HepG2 (cell line): ENCODE data around the gene ZFPL1. TPM values are rescaled to one million over a fixed set of nuclear protein-coding genes. Genes with fewer than 3 reads are reported as not detected.
A peak's percentile ranks its signal among the peaks of the same experiment; 100 is the strongest.

Experiments used
- ATAC-seq: fragments of 200-7000 bp; cut with Tn5 transposase; 3 replicates; pipeline ENCODE4 v1.9.1; 2020; ENCODE audit warnings: mild to moderate bottlenecking, moderate library complexity
- BruUV-seq: library from RNA; stranded (reverse); fragments of 400-500 nt; replicated peaks from 2 replicates; lab custom pipeline; 2021; lab: Mats Ljungman, UMichigan
- CTCF ChIA-PET: fragments of 300-600 bp; formaldehyde crosslinking; extraction: SDS; loops from one replicate; lab custom pipeline; 2021; ENCODE audit warnings: low total read pairs, inconsistent platforms, low intra/inter-chr PET ratio; lab: Yijun Ruan, JAX
- POLR2A ChIA-PET: fragments of 350-600 bp; sonication (Branson Sonifier 250); formaldehyde crosslinking; loops from one replicate; lab custom pipeline; 2020; ENCODE audit warnings: antibody characterized with exemption, inconsistent platforms; lab: Yijun Ruan, JAX
- DNase-seq: peaks from one replicate; pipeline ENCODE4 v3.0.0-alpha.2; 2015; ENCODE audit warnings: low spot score
- FAIRE-seq: peaks from 3 replicates; lab custom pipeline; 2011; peaks lifted over from hg19 to GRCh38; lab: Jason Lieb, UNC
- H2AFZ ChIP-seq: one replicate; pipeline ENCODE4 v1.6.1; 2011; ENCODE audit warnings: low read length, inconsistent platforms
- H3K27ac ChIP-seq: fragments of 300-600 bp; 3 replicates; pipeline ENCODE4 v1.8.0; 2011; ENCODE audit warnings: mixed run types, mild to moderate bottlenecking, mixed read lengths, low read length, inconsistent platforms; ENCODE audit not compliant: insufficient read depth; ENCODE audit errors: extremely low read length
- H3K27me3 ChIP-seq, 2 experiments: fragments of 200-600 bp in 1 of 2; 2 replicates in 1 of 2; 3 replicates in 1 of 2; pipeline versions ENCODE4 v1.6.0 to v1.8.0; 2011; ENCODE audit warnings: low read length in 2 of 2, mild to moderate bottlenecking in 2 of 2, moderate library complexity in 2 of 2, inconsistent platforms in 1 of 2; ENCODE audit not compliant: insufficient read depth in 2 of 2, control insufficient read depth in 1 of 2
- H3K36me3 ChIP-seq, 2 experiments: fragments of 200-600 bp in 1 of 2; replicated peaks in 1 of 2; 2 replicates in 1 of 2; 3 replicates in 1 of 2; pipeline versions ENCODE4 v1.5.1 to v1.8.0; 2011; ENCODE audit warnings: low read length in 2 of 2, inconsistent platforms in 1 of 2; ENCODE audit not compliant: insufficient read depth in 2 of 2, control insufficient read depth in 1 of 2
- H3K4me1 ChIP-seq: 2 replicates; pipeline ENCODE4 v1.5.1; 2012; ENCODE audit warnings: low read length, inconsistent platforms; ENCODE audit not compliant: insufficient read depth
- H3K4me2 ChIP-seq: 2 replicates; pipeline ENCODE4 v1.6.0; 2011; ENCODE audit warnings: low read depth, low read length, inconsistent platforms
- H3K4me3 ChIP-seq, 3 experiments: fragments of 200-600 bp in 1 of 3; sonication (generic), shearing (Covaris generic) in 1 of 3; replicated peaks in 1 of 3; 2 replicates each; pipeline ENCODE4 v1.5.1; 2011 to 2016; ENCODE audit warnings: low read length in 3 of 3, inconsistent platforms in 2 of 3, low read depth in 2 of 3, mild to moderate bottlenecking in 2 of 3, control low read depth in 1 of 3, mixed read lengths in 1 of 3; ENCODE audit not compliant: insufficient read depth in 1 of 3
- H3K79me2 ChIP-seq: one replicate; pipeline ENCODE4 v1.6.1; 2011; ENCODE audit warnings: low read length, inconsistent platforms; ENCODE audit not compliant: insufficient read depth
- H3K9ac ChIP-seq: 2 replicates; pipeline ENCODE4 v1.6.0; 2011; ENCODE audit warnings: mild to moderate bottlenecking, low read depth, low read length, inconsistent platforms; ENCODE audit not compliant: insufficient read depth
- H3K9me3 ChIP-seq: 2 replicates; pipeline ENCODE4 v1.5.1; 2012; ENCODE audit warnings: mild to moderate bottlenecking, low read length
- H4K20me1 ChIP-seq: 2 replicates; pipeline ENCODE4 v1.6.0; 2011; ENCODE audit warnings: inconsistent platforms, mild to moderate bottlenecking, low read length, moderate library complexity; ENCODE audit not compliant: insufficient read depth
- FOSL2 ChIP-seq: sonication (generic); formaldehyde crosslinking; IDR thresholded peaks from 2 replicates; pipeline ENCODE4 v1.4.0; 2020; ENCODE audit warnings: missing genetic modification reagents
- NCOA2 ChIP-seq: sonication (generic); formaldehyde crosslinking; IDR thresholded peaks from 2 replicates; pipeline ENCODE4 v1.8.0; 2022; ENCODE audit warnings: inconsistent platforms
- POLR2A ChIP-seq, 2 experiments: IDR thresholded peaks; 2 replicates each; pipeline ENCODE4 v1.6.1; 2011; ENCODE audit warnings: low read depth in 2 of 2, low read length in 2 of 2, mild to moderate bottlenecking in 1 of 2, moderate library complexity in 1 of 2; ENCODE audit not compliant: insufficient read depth in 1 of 2
- SAP130 ChIP-seq: IDR thresholded peaks from 2 replicates; pipeline ENCODE4 v1.6.1; 2016; ENCODE audit warnings: low read depth
- STAG1 ChIP-seq: sonication (generic); formaldehyde crosslinking; IDR thresholded peaks from 2 replicates; pipeline ENCODE4 v1.4.0; 2020; ENCODE audit warnings: missing genetic modification reagents
- TEAD3 ChIP-seq: optimal IDR thresholded peaks from 2 replicates; pipeline ENCODE3; 2016; ENCODE audit warnings: borderline replicate concordance
- XRCC5 ChIP-seq: fragments of 200-400 bp; formaldehyde crosslinking; optimal IDR thresholded peaks from 2 replicates; pipeline ENCODE3; 2017; ENCODE audit warnings: mild to moderate bottlenecking, low read length
- ZFY ChIP-seq: sonication (generic); formaldehyde crosslinking; IDR thresholded peaks from 2 replicates; pipeline ENCODE4 v1.4.0; 2020; ENCODE audit warnings: missing genetic modification reagents
- ZNF891 ChIP-seq: sonication (generic); formaldehyde crosslinking; IDR thresholded peaks from 2 replicates; pipeline ENCODE4 v1.5.0; 2020; ENCODE audit warnings: mild to moderate bottlenecking, missing genetic modification reagents
- WGBS: methylation state at CpG from one replicate; pipeline ENCODE4 v1.1.6; 2017; ENCODE audit warnings: low lambda C conversion rate; 5-methylcytosine and 5-hydroxymethylcytosine counted together
- in situ Hi-C: cut with HindIII; loops from 2 replicates; pipeline ENCODE4 v1.10.0; 2017; ENCODE audit warnings: low pct_unique_long_range_greater_than_20kb; ENCODE audit not compliant: extremely low pct_ligation_motif_present
- intact Hi-C: fragments of 100-400 bp; cut with micrococcal nuclease; formaldehyde crosslinking; loops from one replicate; pipeline ENCODE4 v1.10.0; 2022; ENCODE audit not compliant: unreplicated experiment
- polyA plus RNA-seq, 8 experiments: library from polyadenylated mRNA; depleted of rRNA in 3 of 8; stranded (reverse) in 7 of 8; unstranded in 1 of 8; fragments of >200 nt; fragmentation: Illumina TruSeq in 4 of 8; extraction: Trizol in 4 of 8; gene quantifications; 2 replicates each; pipeline versions ENCODE4 v1.2.1 to v1.2.3, GENCODE V29; 2011 to 2016; ENCODE audit warnings: low read depth in 4 of 8, missing spikeins in 1 of 8, mixed read lengths in 1 of 8; ENCODE audit not compliant: insufficient read depth in 1 of 8
- total RNA-seq, 5 experiments: library from RNA; depleted of rRNA; stranded (reverse); fragments of >200 nt; fragmentation: Illumina TruSeq; extraction: Trizol; gene quantifications; 2 replicates each; pipeline ENCODE4 v1.2.3, GENCODE V29; 2016; ENCODE audit warnings: low read depth in 1 of 5
- TF ChIP-seq, protein P1 (sequence below): sonication (generic); formaldehyde crosslinking; IDR thresholded peaks from 2 replicates; pipeline ENCODE4 v1.5.0; 2020; ENCODE audit warnings: mild to moderate bottlenecking, missing genetic modification reagents, borderline replicate concordance
- TF ChIP-seq, protein P2 (sequence below), 2 experiments: sonication (generic) in 1 of 2; formaldehyde crosslinking in 1 of 2; IDR thresholded peaks; 2 replicates each; pipeline versions ENCODE4 v1.4.0 to v1.6.1; 2018 to 2020; ENCODE audit warnings: missing genetic modification reagents in 2 of 2, borderline replicate concordance in 1 of 2, low read depth in 1 of 2, mild to moderate bottlenecking in 1 of 2, missing biosample characterization in 1 of 2

The ZFPL1 gene
- total and polyA plus RNA-seq, 2 of the 13 experiments (the other 11 are each of a cell fraction or from before 2014, with no cell fraction given), result 32.2 to 56.0 TPM

DNA sequence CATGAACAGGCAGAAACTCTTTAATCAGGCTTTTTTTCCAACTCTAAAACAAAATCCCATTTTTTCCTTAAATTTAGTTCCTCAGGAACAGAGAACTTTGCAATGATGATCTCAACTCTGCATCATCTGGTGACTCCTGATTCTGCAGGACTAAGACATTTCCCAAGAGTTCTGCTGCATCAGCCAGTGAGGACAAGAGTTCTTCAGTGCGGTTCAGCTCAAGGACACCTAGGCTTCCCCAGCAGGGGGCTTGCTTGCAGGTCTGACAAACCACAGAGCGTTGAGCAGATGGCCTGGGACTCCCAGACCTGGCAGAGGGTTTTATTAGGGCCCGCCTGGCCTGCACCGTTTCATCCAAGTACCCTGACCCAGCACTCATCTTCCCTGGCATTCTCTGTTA is 6.6 kb upstream of the ZFPL1 start:
- no peak overlapping the region for H3K4me2 ChIP-seq
- H4K20me1 ChIP-seq, result no peaks in the 10 kb centered on the region
- H3K79me2 ChIP-seq, result peaks cover 15% of the 10 kb centered on the region
- H3K9me3 ChIP-seq, result no peaks in the 10 kb centered on the region
- ChIA-PET POLR2A (no interaction called here), CTCF (interaction anchor here (0.9 to 2.3 kb wide), 2 partner anchors 49 to 63 kb away, joined by 5 to 17 read pairs; partner anchors contain the start of genes ARL2 and SNX15)
- peak; percentile 26; the same call in 2 of the 3 replicates for ATAC-seq
- 100% methylated on average over 2 of the region's 4 CpGs for WGBS
- in situ Hi-C loops, result no loop called here
- no peak for DNase-seq
- no peak for FAIRE-seq
- no peak for TF ChIP-seq ZNF891
- TF ChIP-seq POLR2A (IDR thresholded peaks at IDR 0.05; ENCODE audit: insufficient read depth in 1 of 2, low read depth in 2 of 2, low read length in 2 of 2), result 0 out of 4 replicates have a peak, but pooled peaks of 1 of the 2 experiments have one; percentile 6
- H3K4me3 ChIP-seq, result no peak overlapping the region
- H3K36me3 ChIP-seq, result peaks cover 11 to 27% of the 10 kb centered on the region in 2 experiments
- H3K27me3 ChIP-seq, result no peaks in the 10 kb centered on the region
- no peak overlapping the region for H3K27ac ChIP-seq
- intact Hi-C loops, result loop anchor here (5.0 kb wide), 1 partner anchor 50 kb away; the partner anchor contains the start of gene SNX15
- BruUV-seq, result no TSS peak
- H3K9ac ChIP-seq, result no peak overlapping the region
- H3K4me1 ChIP-seq, result peaks cover 32% of the 10 kb centered on the region
- no peak overlapping the region for H2AFZ ChIP-seq

DNA sequence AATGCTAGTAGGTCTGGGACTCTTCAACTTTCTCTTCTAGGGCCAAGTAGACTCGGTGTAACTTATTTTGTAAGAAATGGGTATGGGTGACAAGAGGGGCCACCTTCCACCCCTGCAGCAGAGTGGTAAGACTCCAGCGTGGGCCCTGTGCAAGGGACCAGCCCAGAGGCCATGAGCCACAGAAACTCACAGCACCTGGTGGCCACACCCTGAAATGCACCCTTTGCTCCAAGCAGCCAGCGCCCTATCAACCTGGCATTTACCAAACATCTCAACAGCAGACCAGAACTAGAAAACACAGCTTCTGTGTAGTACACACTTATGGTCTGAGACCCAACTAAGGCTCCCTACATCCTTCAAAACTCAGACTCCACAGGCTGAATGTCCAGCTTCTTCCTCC is 5.9 kb upstream of the ZFPL1 start:
- in situ Hi-C loops (no loop called here), intact Hi-C loops (loop anchor here (2.0 to 5.0 kb wide), 2 partner anchors 51 to 63 kb away; partner anchors contain the start of genes ARL2 and SNX15)
- peak; percentile 79 for FAIRE-seq
- Histone ChIP-seq H3K4me1 (peaks cover 33% of the 10 kb centered on the region), H3K4me2 (peak overlapping the region; percentile 5; the same call in 1 of the 2 replicates), H3K4me3 (no peak overlapping the region), H2AFZ (no peak overlapping the region), H3K36me3 (peaks cover 11 to 27% of the 10 kb centered on the region in 2 experiments), H3K27ac (peak overlapping the region; percentile 27), H4K20me1 (no peaks in the 10 kb centered on the region), H3K9me3 (no peaks in the 10 kb centered on the region), H3K79me2 (peaks cover 22% of the 10 kb centered on the region), H3K27me3 (no peaks in the 10 kb centered on the region), H3K9ac (no peak overlapping the region)
- peak; percentile 49 for DNase-seq
- ChIA-PET CTCF (interaction anchor here (0.8 to 2.3 kb wide), 3 partner anchors 50 to 65 kb away, joined by 5 to 17 read pairs (median 6); partner anchors contain the start of genes ARL2 and SNX15), POLR2A (no interaction called here)
- 50% methylated on average over 1 of the region's 3 CpGs for WGBS
- BruUV-seq, result no TSS peak
- ATAC-seq, result peak; percentile 94
- TF ChIP-seq NCOA2 (CRISPR knock-in tag) (no peak), SAP130 (CRISPR knock-in tag) (peak; percentile 49; the same call in 1 of the 2 replicates), ZFY (CRISPR knock-in tag) (peak; percentile 45; the same call in 1 of the 2 replicates), XRCC5 (peak; percentile 62), STAG1 (CRISPR knock-in tag) (peak; percentile 78), TEAD3 (CRISPR knock-in tag) (peak; percentile 26), FOSL2 (CRISPR knock-in tag) (0 out of 2 replicates have a peak, but pooled peaks have one; percentile 27)
- TF ChIP-seq, protein P1, sequence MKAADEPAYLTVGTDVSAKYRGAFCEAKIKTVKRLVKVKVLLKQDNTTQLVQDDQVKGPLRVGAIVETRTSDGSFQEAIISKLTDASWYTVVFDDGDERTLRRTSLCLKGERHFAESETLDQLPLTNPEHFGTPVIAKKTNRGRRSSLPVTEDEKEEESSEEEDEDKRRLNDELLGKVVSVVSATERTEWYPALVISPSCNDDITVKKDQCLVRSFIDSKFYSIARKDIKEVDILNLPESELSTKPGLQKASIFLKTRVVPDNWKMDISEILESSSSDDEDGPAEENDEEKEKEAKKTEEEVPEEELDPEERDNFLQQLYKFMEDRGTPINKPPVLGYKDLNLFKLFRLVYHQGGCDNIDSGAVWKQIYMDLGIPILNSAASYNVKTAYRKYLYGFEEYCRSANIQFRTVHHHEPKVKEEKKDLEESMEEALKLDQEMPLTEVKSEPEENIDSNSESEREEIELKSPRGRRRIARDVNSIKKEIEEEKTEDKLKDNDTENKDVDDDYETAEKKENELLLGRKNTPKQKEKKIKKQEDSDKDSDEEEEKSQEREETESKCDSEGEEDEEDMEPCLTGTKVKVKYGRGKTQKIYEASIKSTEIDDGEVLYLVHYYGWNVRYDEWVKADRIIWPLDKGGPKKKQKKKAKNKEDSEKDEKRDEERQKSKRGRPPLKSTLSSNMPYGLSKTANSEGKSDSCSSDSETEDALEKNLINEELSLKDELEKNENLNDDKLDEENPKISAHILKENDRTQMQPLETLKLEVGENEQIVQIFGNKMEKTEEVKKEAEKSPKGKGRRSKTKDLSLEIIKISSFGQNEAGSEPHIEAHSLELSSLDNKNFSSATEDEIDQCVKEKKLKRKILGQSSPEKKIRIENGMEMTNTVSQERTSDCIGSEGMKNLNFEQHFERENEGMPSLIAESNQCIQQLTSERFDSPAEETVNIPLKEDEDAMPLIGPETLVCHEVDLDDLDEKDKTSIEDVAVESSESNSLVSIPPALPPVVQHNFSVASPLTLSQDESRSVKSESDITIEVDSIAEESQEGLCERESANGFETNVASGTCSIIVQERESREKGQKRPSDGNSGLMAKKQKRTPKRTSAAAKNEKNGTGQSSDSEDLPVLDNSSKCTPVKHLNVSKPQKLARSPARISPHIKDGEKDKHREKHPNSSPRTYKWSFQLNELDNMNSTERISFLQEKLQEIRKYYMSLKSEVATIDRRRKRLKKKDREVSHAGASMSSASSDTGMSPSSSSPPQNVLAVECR, result 0 out of 2 replicates have a peak, but pooled peaks have one; percentile 17
- TF ChIP-seq, protein P2, sequence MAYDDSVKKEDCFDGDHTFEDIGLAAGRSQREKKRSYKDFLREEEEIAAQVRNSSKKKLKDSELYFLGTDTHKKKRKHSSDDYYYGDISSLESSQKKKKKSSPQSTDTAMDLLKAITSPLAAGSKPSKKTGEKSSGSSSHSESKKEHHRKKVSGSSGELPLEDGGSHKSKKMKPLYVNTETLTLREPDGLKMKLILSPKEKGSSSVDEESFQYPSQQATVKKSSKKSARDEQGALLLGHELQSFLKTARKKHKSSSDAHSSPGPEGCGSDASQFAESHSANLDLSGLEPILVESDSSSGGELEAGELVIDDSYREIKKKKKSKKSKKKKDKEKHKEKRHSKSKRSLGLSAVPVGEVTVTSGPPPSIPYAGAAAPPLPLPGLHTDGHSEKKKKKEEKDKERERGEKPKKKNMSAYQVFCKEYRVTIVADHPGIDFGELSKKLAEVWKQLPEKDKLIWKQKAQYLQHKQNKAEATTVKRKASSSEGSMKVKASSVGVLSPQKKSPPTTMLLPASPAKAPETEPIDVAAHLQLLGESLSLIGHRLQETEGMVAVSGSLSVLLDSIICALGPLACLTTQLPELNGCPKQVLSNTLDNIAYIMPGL (CRISPR knock-in tag; IDR thresholded peaks at IDR 0.05; ENCODE audit: borderline replicate concordance in 1 of 2, low read depth in 1 of 2), result peak in 1 of 2 experiments; percentile 62; a peak in 1 of 4 replicates
